ENCODE results near the gene IGSF21. TPM values are rescaled to one million over a fixed set of nuclear protein-coding genes. Genes with fewer than 3 reads are reported as not detected.

IGSF21 gene
- total and polyA plus RNA-seq, 3 experiments from 2014 or later: not detected

GRCh38 chr1:18190598-18190997 lies 83.0 kb downstream of the IGSF21 start:
- H3K9me3 ChIP-seq (ENCODE audit: low read length): no peaks in the 10 kb centered on the region
- no peaks in the 10 kb centered on the region for H3K36me3 Mint-ChIP-seq
- ChIA-PET POLR2A (no interaction called here), CTCF (no interaction called here)
- H3K27ac ChIP-seq (ENCODE audit: low read depth, low read length): no peak overlapping the region
- no peak overlapping the region for H3K4me3 ChIP-seq (ENCODE audit: low read length)
- H3K4me1 ChIP-seq (ENCODE audit: insufficient read depth, low read length): no peaks in the 10 kb centered on the region
- no peaks in the 10 kb centered on the region for H3K27me3 ChIP-seq (ENCODE audit: insufficient read depth, low read length, poor library complexity, severe bottlenecking)
- H3K36me3 ChIP-seq (ENCODE audit: insufficient read depth, low read length): no peaks in the 10 kb centered on the region
- no peaks in the 10 kb centered on the region for H3K9me3 Mint-ChIP-seq
- no peak overlapping the region for H3K4me3 Mint-ChIP-seq
- H3K27ac Mint-ChIP-seq: no peak overlapping the region
- no peak for DNase-seq
- H3K4me1 Mint-ChIP-seq: no peaks in the 10 kb centered on the region
- H3K27me3 Mint-ChIP-seq: peaks cover 16 to 24% of the 10 kb centered on the region in 2 donors

- CTCF ChIA-PET: no interaction called here
- peaks cover 19 to 25% of the 10 kb centered on the region in 2 donors for H3K27me3 Mint-ChIP-seq
- no peaks in the 10 kb centered on the region for H3K36me3 Mint-ChIP-seq
- POLR2A ChIA-PET: no interaction called here
- Histone ChIP-seq H3K27ac (ENCODE audit: low read depth, low read length) (no peak overlapping the region), H3K4me3 (ENCODE audit: low read length) (no peak overlapping the region), H3K27me3 (ENCODE audit: insufficient read depth, low read length, poor library complexity, severe bottlenecking) (no peaks in the 10 kb centered on the region), H3K4me1 (ENCODE audit: insufficient read depth, low read length) (no peaks in the 10 kb centered on the region), H3K9me3 (ENCODE audit: low read length) (no peaks in the 10 kb centered on the region), H3K36me3 (ENCODE audit: insufficient read depth, low read length) (no peaks in the 10 kb centered on the region)
- no peaks in the 10 kb centered on the region for H3K4me1 Mint-ChIP-seq
- no peak overlapping the region for H3K27ac Mint-ChIP-seq
- no peak overlapping the region for H3K4me3 Mint-ChIP-seq
- DNase-seq: no peak
- H3K9me3 Mint-ChIP-seq: no peaks in the 10 kb centered on the region
These were observed 83.4 kb downstream of the IGSF21 start for GRCh38 chr1:18191037-18191436.

GRCh38 chr1:18191481-18192155 lies 84.0 kb downstream of the IGSF21 start:
- no peaks in the 10 kb centered on the region for H3K27me3 ChIP-seq (ENCODE audit: insufficient read depth, low read length, poor library complexity, severe bottlenecking)
- Mint-ChIP-seq H3K27ac (no peak overlapping the region), H3K4me3 (peak overlapping the region in 1 of 7 donors; percentile 29), H3K27me3 (peaks cover 17 to 23% of the 10 kb centered on the region in 2 donors), H3K36me3 (no peaks in the 10 kb centered on the region), H3K4me1 (no peaks in the 10 kb centered on the region), H3K9me3 (no peaks in the 10 kb centered on the region)
- H3K36me3 ChIP-seq (ENCODE audit: insufficient read depth, low read length): no peaks in the 10 kb centered on the region
- CTCF ChIA-PET: no interaction called here
- no peaks in the 10 kb centered on the region for H3K9me3 ChIP-seq (ENCODE audit: low read length)
- POLR2A ChIA-PET: no interaction called here
- H3K4me3 ChIP-seq (ENCODE audit: low read length): no peak overlapping the region
- no peaks in the 10 kb centered on the region for H3K4me1 ChIP-seq (ENCODE audit: insufficient read depth, low read length)
- DNase-seq: no peak
- H3K27ac ChIP-seq (ENCODE audit: low read depth, low read length): no peak overlapping the region

- POLR2A ChIA-PET: no interaction called here
These were observed 84.6 kb downstream of the IGSF21 start for GRCh38 chr1:18192182-18192581.

GRCh38 chr1:18192974-18193373 lies 85.4 kb downstream of the IGSF21 start:
- Mint-ChIP-seq H3K27ac (no peak overlapping the region), H3K36me3 (no peaks in the 10 kb centered on the region), H3K4me3 (no peak overlapping the region), H3K9me3 (no peaks in the 10 kb centered on the region), H3K27me3 (peaks cover 17 to 21% of the 10 kb centered on the region in 2 donors), H3K4me1 (no peaks in the 10 kb centered on the region)
- Histone ChIP-seq H3K36me3 (ENCODE audit: insufficient read depth, low read length) (no peaks in the 10 kb centered on the region), H3K9me3 (ENCODE audit: low read length) (no peaks in the 10 kb centered on the region), H3K4me3 (ENCODE audit: low read length) (no peak overlapping the region), H3K27me3 (ENCODE audit: insufficient read depth, low read length, poor library complexity, severe bottlenecking) (no peaks in the 10 kb centered on the region), H3K4me1 (ENCODE audit: insufficient read depth, low read length) (no peaks in the 10 kb centered on the region), H3K27ac (ENCODE audit: low read depth, low read length) (no peak overlapping the region)
- no peak for DNase-seq
- ChIA-PET POLR2A (no interaction called here), CTCF (no interaction called here)

More at GRCh38 chr1:18192182-18192581, 84.6 kb downstream of the IGSF21 start:
- H3K27me3 ChIP-seq (ENCODE audit: insufficient read depth, low read length, poor library complexity, severe bottlenecking): no peaks in the 10 kb centered on the region
- H3K36me3 ChIP-seq (ENCODE audit: insufficient read depth, low read length): no peaks in the 10 kb centered on the region
- no peaks in the 10 kb centered on the region for H3K9me3 ChIP-seq (ENCODE audit: low read length)
- CTCF ChIA-PET: no interaction called here
- H3K4me3 ChIP-seq (ENCODE audit: low read length): no peak overlapping the region
- no peak for DNase-seq
- Mint-ChIP-seq H3K4me1 (no peaks in the 10 kb centered on the region), H3K27me3 (peaks cover 17 to 21% of the 10 kb centered on the region in 2 donors), H3K36me3 (no peaks in the 10 kb centered on the region), H3K27ac (no peak overlapping the region), H3K4me3 (no peak overlapping the region), H3K9me3 (no peaks in the 10 kb centered on the region)
- no peak overlapping the region for H3K27ac ChIP-seq (ENCODE audit: low read depth, low read length)
- no peaks in the 10 kb centered on the region for H3K4me1 ChIP-seq (ENCODE audit: insufficient read depth, low read length)

- Histone ChIP-seq H3K4me3 (ENCODE audit: low read length) (no peak overlapping the region), H3K4me1 (ENCODE audit: insufficient read depth, low read length) (no peaks in the 10 kb centered on the region), H3K27ac (ENCODE audit: low read depth, low read length) (no peak overlapping the region), H3K36me3 (ENCODE audit: insufficient read depth, low read length) (no peaks in the 10 kb centered on the region), H3K27me3 (ENCODE audit: insufficient read depth, low read length, poor library complexity, severe bottlenecking) (no peaks in the 10 kb centered on the region), H3K9me3 (ENCODE audit: low read length) (no peaks in the 10 kb centered on the region)
- H3K36me3 Mint-ChIP-seq: no peaks in the 10 kb centered on the region
- no peaks in the 10 kb centered on the region for H3K9me3 Mint-ChIP-seq
- H3K4me3 Mint-ChIP-seq: no peak overlapping the region
- no peak for DNase-seq
- ChIA-PET CTCF (no interaction called here), POLR2A (no interaction called here)
- peaks cover 21 to 42% of the 10 kb centered on the region in 2 donors for H3K27me3 Mint-ChIP-seq
- H3K27ac Mint-ChIP-seq: no peak overlapping the region
- H3K4me1 Mint-ChIP-seq: no peaks in the 10 kb centered on the region
These were observed 89.7 kb downstream of the IGSF21 start for GRCh38 chr1:18197299-18197698.

GRCh38 chr1:18198260-18198659 lies 90.7 kb downstream of the IGSF21 start:
- peaks cover 21 to 42% of the 10 kb centered on the region in 2 donors for H3K27me3 Mint-ChIP-seq
- ChIA-PET CTCF (no interaction called here), POLR2A (no interaction called here)
- H3K27ac Mint-ChIP-seq: no peak overlapping the region
- Histone ChIP-seq H3K4me3 (ENCODE audit: low read length) (no peak overlapping the region), H3K36me3 (ENCODE audit: insufficient read depth, low read length) (no peaks in the 10 kb centered on the region), H3K4me1 (ENCODE audit: insufficient read depth, low read length) (no peaks in the 10 kb centered on the region), H3K27me3 (ENCODE audit: insufficient read depth, low read length, poor library complexity, severe bottlenecking) (no peaks in the 10 kb centered on the region), H3K9me3 (ENCODE audit: low read length) (no peaks in the 10 kb centered on the region), H3K27ac (ENCODE audit: low read depth, low read length) (no peak overlapping the region)
- H3K4me3 Mint-ChIP-seq: no peak overlapping the region
- no peaks in the 10 kb centered on the region for H3K9me3 Mint-ChIP-seq
- no peak for DNase-seq
- H3K4me1 Mint-ChIP-seq: no peaks in the 10 kb centered on the region
- H3K36me3 Mint-ChIP-seq: no peaks in the 10 kb centered on the region

- H3K36me3 ChIP-seq (ENCODE audit: insufficient read depth, low read length): no peaks in the 10 kb centered on the region
- H3K27me3 Mint-ChIP-seq: peaks cover 23 to 38% of the 10 kb centered on the region in 2 donors
- H3K9me3 ChIP-seq (ENCODE audit: low read length): no peaks in the 10 kb centered on the region
- H3K4me3 Mint-ChIP-seq: no peak overlapping the region
- H3K27me3 ChIP-seq (ENCODE audit: insufficient read depth, low read length, poor library complexity, severe bottlenecking): no peaks in the 10 kb centered on the region
- H3K27ac Mint-ChIP-seq: no peak overlapping the region
- H3K4me1 Mint-ChIP-seq: no peaks in the 10 kb centered on the region
- no peak for DNase-seq
- POLR2A ChIA-PET: no interaction called here
- CTCF ChIA-PET: no interaction called here
- H3K9me3 Mint-ChIP-seq: no peaks in the 10 kb centered on the region
- no peak overlapping the region for H3K4me3 ChIP-seq (ENCODE audit: low read length)
- H3K27ac ChIP-seq (ENCODE audit: low read depth, low read length): no peak overlapping the region
- no peaks in the 10 kb centered on the region for H3K36me3 Mint-ChIP-seq
- no peaks in the 10 kb centered on the region for H3K4me1 ChIP-seq (ENCODE audit: insufficient read depth, low read length)
These were observed 91.9 kb downstream of the IGSF21 start for GRCh38 chr1:18199462-18199861.

Data from CD8-positive, alpha-beta memory T cell (primary cell).